ENCODE results near the gene CBX3.
"Not testable (repeated sequence)": the region's sequence is repeated elsewhere in the genome, so short reads cannot be mapped to it uniquely, and the experiment has no call there.

Gene CBX3

DNA sequence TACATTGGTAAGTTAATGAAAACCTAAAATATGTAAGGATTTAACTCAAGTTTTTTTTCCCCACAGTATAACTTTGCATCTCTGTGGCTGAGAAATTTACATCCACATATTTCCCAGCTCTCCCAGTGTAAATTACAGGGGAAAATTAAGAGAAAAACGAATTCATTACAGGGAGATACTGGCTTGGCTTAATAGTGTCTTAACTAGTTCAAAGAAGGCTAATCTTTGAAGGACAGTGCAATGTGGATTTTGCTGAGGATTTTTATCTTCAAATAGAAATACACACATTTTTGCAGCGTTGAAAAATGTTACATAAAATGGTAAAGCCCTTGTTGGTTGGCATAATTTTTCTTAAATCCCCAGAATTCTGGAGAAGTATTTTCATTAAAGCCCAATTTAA lies 1.5 kb downstream of the CBX3 start:
- DNase-seq: no peak

DNA sequence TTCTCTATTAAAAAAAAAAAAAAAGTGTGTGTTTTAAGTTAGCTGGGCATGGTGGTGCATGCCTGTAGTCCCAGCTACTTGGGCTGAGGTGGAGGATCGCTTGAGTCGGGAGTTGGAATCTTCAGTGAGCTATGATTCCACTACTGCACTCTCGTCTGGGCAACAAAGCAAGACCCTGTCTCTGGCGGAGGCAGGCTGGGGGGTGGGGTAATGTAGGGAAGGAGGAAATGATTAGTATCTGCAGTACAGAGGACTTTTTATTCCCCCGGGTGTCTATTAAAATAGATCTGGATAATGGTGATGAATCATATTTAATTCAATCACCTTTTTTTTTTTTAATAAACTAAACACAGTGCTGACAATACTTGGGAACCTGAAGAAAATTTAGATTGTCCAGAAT lies 6.5 kb downstream of the CBX3 start:
- DNase-seq: no peak

DNA sequence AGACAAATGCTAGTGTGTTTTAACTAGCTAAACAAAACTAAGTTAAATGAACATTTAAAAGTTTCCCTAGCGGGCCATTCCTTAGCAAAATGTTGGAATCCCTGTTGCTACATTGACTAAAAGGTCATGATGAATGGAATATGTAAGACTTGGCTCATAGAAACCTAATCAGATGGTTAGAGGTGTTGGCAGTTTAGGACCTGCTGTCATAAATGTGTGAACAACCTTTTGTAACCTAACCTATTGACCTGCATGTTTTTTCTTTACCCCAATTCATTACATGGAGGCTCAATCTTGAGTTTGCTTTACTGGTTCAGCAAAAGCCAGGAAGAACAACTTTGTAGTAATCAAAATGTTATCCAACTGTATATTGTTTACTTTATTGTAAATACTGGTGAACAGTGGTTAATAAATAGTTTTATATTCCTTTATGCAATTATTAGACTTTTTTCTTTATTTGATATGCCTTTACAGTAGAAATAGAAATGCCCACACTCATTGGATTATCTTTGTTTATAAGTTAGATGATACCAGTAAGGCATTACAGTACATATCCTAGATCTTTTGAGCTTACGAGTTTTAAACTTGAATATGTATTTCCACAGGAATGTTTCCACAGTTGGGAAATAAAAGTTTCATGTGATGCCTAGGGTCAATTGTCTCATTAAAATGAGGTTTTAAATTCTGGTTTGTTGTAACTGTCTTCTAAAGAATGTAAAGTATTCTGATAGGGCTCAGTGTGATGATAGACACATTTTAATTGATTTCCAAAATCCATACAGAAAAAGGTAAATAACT lies 11.6 kb downstream of the CBX3 start:
- no peak for DNase-seq

DNA sequence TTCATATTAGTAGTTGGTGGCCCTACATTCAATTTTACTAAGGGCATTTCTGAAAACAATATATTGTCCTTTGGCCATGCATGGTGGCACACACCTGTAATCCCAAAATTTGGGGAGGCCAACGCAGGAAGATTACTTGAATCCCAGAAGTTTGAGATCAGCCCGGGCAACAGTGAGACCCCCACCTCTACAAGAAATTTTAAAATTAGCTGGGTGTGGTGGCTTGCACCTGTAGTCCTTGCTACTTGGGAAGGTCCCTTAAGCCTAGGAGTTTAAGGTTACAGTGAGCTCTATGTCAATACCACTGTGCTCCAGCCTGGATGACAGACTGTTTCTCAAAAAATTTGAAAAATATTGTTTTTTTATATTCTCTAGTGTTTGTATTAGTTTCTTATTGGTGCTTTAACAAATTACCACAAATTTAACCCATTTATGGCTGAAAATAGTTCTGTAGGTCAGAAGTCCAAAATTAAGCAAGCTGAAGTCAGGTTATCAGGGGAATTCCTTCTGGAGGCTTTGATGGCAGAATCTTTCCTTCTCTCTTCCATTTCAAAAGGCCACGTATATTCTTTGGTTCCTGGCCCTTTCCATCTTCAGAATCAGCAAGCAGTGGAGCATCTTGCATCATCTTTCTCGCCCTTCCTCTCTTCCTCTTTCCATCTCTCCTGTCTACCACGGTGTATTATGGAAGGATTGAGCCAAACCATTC lies 12.4 kb downstream of the CBX3 start:
- DNase-seq: no peak

DNA sequence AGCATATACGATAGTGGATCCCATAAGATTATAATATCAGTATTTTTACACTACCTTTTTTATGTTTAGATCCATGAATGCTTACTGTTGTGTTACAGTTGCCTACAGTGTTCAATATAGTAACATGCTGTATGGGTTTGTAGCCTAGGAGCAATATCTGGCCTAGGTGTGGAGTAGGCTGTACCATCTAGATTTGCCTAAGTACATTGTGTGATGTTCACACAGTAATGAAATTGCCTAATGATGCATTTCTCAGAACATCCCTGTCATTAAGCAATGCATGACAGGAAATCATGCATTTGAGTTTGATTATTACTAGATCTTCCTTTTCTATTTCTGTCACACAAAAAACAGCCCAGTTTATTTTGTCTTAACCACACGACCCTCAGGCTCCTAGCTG lies 14.5 kb downstream of the CBX3 start:
- DNase-seq: no peak

DNA sequence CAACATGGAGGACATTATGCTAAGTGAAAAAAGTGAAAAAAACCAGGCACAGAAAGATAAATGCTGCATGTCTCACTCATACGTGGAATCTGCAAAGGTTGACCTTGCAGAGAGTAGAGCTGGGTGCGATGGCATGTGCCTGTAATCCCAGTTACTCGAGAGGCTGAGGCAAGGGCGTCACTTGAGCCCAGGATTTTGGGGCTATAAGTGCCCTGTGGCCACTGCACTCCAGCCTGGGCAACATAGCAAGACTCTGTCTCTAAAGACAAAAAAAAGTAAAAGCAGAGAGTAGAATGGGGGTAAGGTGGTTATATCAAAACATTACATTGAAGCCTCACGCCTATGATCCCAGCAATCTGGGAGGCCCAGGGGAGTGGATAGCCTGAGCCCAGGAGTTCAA lies 22.8 kb downstream of the CBX3 start:
- DNase-seq: no peak

DNA sequence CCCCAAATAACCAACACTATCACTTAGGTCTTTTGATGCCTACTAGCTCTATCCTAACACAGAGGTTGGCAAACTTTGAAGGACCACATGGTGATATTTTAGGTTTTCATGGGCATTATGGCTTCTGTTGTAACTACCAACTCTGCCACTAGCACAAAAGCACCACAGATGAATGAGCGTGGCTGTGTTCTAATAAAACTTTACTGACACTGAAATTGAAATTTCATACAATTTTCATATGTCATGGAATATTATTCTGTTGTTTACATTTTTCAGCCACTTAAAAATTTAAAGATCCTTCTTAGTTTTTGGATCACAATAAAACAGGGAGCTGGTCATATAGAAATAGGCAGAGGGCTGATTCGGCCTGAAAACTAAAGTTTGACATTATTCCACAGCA lies 26.4 kb downstream of the CBX3 start:
- no peak for DNase-seq

DNA sequence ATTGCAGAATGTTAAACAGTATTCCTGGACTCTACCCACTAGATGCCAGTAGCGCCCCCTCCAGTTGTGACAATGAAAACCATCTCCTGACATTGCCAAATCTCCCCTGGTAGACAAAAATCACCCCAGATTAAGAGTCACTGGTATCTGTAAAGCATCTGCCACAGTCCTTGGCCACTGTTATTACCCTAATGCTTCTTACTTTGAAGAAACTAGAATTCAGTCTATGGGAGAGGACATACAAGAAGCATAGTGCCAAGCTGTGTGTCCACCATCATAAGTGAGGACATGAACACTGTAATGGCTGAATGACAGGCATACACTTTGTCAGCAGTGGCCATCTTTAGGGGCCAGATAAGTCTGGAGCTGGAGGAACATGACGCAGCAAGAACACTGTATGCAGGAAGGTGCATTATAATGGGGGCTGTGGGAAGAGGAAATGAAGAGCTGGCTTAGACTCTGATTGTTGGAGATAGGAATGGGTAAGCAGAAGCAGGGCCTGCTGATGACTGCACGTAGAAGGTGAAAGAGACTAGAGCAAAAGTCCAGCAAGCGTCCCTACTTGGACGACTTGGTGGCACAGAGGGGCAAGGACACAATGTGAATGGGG lies 32.5 kb downstream of the CBX3 start:
- no peak for DNase-seq

DNA sequence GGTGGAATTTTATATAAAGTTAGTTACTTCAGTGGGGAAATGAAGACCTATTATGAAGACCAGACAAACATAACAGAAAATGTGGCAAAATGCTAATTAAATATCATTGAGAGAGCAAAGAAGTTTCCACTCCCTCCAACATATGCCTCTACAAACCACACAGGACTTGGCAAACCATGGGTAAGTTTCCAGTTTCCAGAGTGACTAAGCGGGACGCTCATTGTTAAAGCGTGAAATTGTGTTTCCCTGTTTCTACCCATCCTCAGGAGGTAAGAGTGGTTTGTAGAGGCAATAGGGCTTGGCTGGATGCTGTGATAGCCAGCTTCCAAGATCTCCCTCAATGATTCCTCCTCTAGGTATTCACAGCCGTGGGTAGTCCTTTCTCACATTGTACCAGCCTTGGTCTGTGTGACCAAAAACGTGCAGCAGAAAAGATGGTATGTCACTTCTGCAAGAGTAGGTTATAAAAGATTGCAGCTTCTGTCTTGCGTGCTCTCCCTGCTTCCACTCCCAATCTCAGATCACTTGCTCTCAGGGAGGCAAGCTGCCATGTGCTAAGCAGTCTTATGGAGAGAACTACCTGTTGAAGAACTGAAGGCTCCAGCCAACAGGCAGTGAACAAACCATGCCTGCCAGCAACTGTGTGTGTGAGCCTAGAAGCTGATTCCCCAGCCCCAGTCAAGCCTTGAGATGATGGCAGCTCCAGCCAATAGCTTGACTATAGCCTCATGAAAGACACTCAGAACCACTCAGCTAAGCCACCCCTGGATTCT lies 35.7 kb downstream of the CBX3 start:
- peak in 1 of 3 donors; percentile 25 for DNase-seq

DNA sequence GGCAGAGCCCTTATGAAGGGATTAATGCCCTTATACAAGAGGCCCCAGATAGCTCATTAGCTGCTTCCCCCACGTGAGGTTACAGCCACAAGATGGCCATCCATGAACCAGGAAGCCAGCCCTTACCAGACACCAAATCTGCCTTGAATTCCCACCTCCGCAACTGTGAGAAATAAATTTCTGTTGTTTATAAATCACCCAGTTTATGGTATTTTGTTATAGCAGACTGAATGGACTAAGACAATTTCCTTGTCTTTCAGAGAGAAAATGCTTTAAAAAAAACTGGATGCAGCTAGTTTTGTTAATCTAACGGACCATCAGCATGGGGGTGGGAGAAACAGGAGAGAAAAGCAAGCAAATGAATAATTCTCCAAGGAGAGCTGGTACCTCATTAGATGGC lies 36.5 kb downstream of the CBX3 start:
- DNase-seq: no peak

DNA sequence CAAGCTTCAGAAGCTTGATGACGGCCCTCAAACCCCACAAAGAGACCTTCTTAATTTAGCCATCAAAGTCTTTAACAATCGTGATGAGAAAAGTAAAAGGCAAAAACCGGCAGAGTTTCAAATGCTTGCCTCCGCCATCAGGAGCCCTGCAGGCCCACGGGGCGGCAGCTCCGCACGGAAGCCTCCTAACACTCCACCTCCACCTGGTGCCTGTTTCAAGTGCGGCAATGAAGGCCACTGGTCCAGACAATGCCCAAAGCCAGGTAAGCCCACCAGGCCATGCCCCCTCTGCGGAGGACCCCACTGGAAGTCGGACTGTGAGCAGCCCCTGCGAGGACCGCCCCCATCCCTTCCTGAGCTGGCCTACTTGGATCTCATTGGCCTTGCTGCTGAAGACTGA lies 43.6 kb downstream of the CBX3 start:
- no peak for DNase-seq

DNA sequence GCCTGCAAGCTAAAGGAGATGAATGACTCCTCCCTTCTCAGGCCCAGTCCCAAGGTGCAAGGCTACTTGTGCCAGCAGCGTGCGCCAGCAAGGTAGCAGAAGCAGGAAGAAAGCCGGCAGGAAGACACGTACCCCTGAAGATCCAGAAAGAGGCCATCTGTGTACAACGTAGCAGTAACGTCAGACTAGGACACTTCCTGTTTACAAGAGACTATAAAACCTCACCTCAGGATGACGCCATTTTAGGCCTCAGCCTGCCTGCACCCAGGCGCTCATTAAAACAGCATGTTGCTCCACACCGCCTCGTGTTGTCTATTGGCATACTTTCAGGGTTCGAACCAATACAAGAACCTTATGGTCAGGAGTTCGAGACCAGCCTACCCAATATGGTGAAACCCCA lies 48.7 kb downstream of the CBX3 start:
- DNase-seq: no peak

DNA sequence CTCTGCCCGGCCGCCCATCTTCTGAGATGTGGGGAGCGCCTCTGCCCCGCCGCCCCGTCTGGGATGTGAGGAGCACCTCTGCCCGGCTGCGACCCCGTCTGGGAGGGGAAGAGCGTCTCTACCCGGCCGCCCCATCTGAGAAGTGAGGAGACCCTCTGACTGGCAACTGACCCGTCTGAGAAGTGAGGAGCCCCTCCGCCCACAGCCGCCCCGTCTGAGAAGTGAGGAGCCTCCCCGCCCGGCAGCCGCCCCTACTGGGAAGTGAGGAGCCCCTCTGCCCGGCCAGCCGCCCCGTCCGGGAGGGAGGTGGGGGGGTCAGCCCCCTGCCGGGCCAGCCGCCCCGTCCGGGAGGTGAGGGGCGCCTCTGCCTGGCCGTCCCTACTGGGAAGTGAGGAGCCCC lies 60.3 kb downstream of the CBX3 start:
- not testable (repeated sequence) for DNase-seq

Measured in suppressor macrophage treated with lipopolysaccharide for 1 hour (primary cell).